PC-9 (cell line): ENCODE results near the gene RADIL. TPM values are rescaled to one million over a fixed set of nuclear protein-coding genes. Genes with fewer than 3 reads are reported as not detected.

Source experiments
- BruUV-seq: library from RNA; stranded (reverse); fragments of 400-500 nt; replicated peaks from 2 replicates; lab custom pipeline; 2021; lab: Mats Ljungman, UMichigan
- CTCF ChIA-PET: fragments of 300-600 bp; sonication (Branson Sonifier 250); formaldehyde crosslinking; loops from one replicate; lab custom pipeline; 2022; ENCODE audit warnings: antibody characterized with exemption; lab: Charles Lee
- POLR2A ChIA-PET: fragments of 300-600 bp; sonication (Branson Sonifier 250); formaldehyde crosslinking; loops from one replicate; lab custom pipeline; 2022; ENCODE audit warnings: antibody characterized with exemption; ENCODE audit not compliant: unreplicated experiment; lab: Charles Lee
- DNase-seq, 2 experiments: peaks; one replicate each; pipeline versions ENCODE4 v3.0.0 to v3.0.0-alpha.2; 2015 to 2022; ENCODE audit warnings: mixed read lengths in 1 of 2
- H2AFZ ChIP-seq: fragments of 200-600 bp; sonication (generic); 2 replicates; pipeline ENCODE4 v1.8.1; 2017; ENCODE audit warnings: antibody characterized with exemption
- H3F3A ChIP-seq: fragments of 200-600 bp; sonication (generic); 2 replicates; pipeline ENCODE4 v1.8.1; 2017; ENCODE audit warnings: antibody characterized with exemption, mild to moderate bottlenecking, low read depth; ENCODE audit not compliant: insufficient read depth
- H3K27ac ChIP-seq: fragments of 200-600 bp; sonication (generic); 2 replicates; pipeline ENCODE4 v1.6.1; 2016; ENCODE audit warnings: mixed run types
- H3K27me3 ChIP-seq: fragments of 200-600 bp; sonication (generic); 2 replicates; pipeline ENCODE4 v1.6.1; 2016; ENCODE audit warnings: low read depth, mixed run types; ENCODE audit not compliant: insufficient read depth
- H3K36me3 ChIP-seq: fragments of 200-600 bp; sonication (generic); 2 replicates; pipeline ENCODE4 v1.6.1; 2016; ENCODE audit warnings: low read depth, mixed run types
- H3K4me1 ChIP-seq: fragments of 200-600 bp; sonication (generic); replicated peaks from 2 replicates; pipeline ENCODE4 v1.6.1; 2016; ENCODE audit warnings: mixed run types; ENCODE audit not compliant: insufficient read depth
- H3K4me2 ChIP-seq: fragments of 200-600 bp; sonication (generic); 2 replicates; pipeline ENCODE4 v1.6.1; 2017; ENCODE audit warnings: mixed run types
- H3K4me3 ChIP-seq: fragments of 200-600 bp; sonication (generic); 2 replicates; pipeline ENCODE4 v1.6.1; 2016; ENCODE audit warnings: mixed run types
- H3K79me2 ChIP-seq: fragments of 200-600 bp; sonication (generic); 2 replicates; pipeline ENCODE4 v1.6.1; 2017; ENCODE audit warnings: low read depth, mixed run types
- H3K9me2 ChIP-seq: fragments of 200-600 bp; sonication (generic); 2 replicates; pipeline ENCODE4 v1.8.1; 2017; ENCODE audit warnings: mild to moderate bottlenecking; ENCODE audit not compliant: insufficient read depth
- H3K9me3 ChIP-seq: fragments of 200-600 bp; sonication (generic); 2 replicates; pipeline ENCODE4 v1.8.1; 2016; ENCODE audit warnings: low read depth; ENCODE audit not compliant: insufficient read depth
- H4K20me1 ChIP-seq: fragments of 200-600 bp; sonication (generic); 2 replicates; pipeline ENCODE4 v1.8.1; 2017; ENCODE audit not compliant: insufficient read depth
- EZH2 ChIP-seq: fragments of 200-600 bp; sonication (generic); IDR thresholded peaks from 2 replicates; pipeline ENCODE4 v1.8.0; 2017; ENCODE audit warnings: antibody characterized with exemption, low read depth
- intact Hi-C: fragments of 100-400 bp; cut with micrococcal nuclease; formaldehyde crosslinking; loops from one replicate; pipeline ENCODE4 v1.10.0; 2022; ENCODE audit not compliant: unreplicated experiment
- total RNA-seq: library from RNA; stranded (reverse); gene quantifications from 2 replicates; pipeline ENCODE4 v1.2.3, GENCODE V29; 2021
- TF ChIP-seq, protein P1 (sequence below): fragments of 200-600 bp; sonication (generic); conservative IDR thresholded peaks from 2 replicates; pipeline ENCODE4 v1.6.1; 2017; ENCODE audit warnings: mixed run types, antibody characterized with exemption, mild to moderate bottlenecking, moderate library complexity

The RADIL gene
- total RNA-seq, 1 experiment from 2014 or later, result 0.35 TPM

DNA sequence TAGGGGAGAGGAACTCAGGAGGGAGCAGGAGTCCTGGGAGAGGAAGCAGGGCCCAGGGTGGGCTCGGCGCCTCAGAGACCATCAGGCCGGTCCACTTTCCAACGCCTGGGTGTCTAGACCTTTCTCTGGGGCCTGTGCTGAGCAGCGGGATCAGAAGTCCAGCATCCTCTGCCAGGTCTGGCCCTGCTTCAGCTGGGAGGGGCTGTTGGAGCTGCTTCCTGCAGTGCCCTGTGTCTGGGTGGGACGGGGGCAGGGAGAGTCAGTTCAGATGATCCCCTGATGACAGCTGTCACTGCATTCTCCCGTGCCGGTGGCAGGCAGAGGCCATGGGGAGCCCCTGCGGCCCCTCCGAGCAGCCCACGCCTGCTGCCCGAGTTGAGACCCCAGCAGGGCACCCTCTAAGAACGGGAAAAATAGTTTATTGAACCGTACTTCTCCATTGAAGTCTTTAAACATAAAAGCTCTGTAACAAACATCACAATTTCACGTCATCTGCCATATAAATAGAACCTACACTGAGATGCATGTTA, 84.7 kb downstream of the RADIL start:
- Histone ChIP-seq H3K4me2 (no peak overlapping the region), H3K4me3 (no peak overlapping the region), H4K20me1 (no peaks in the 10 kb centered on the region), H3K79me2 (no peaks in the 10 kb centered on the region), H3K36me3 (no peaks in the 10 kb centered on the region), H3F3A (peaks cover 11% of the 10 kb centered on the region; the same call in 1 of the 2 replicates), H3K9me2 (no peaks in the 10 kb centered on the region), H3K9me3 (no peaks in the 10 kb centered on the region), H2AFZ (no peak overlapping the region), H3K4me1 (peaks cover 7% of the 10 kb centered on the region; the same call in 1 of the 2 replicates), H3K27me3 (0 out of 2 replicates have a peak, but pooled peaks cover 1% of the 10 kb centered on the region), H3K27ac (no peak overlapping the region)
- POLR2A ChIA-PET, result no interaction called here
- intact Hi-C loops, result loop anchor here (1.0 kb wide), 1 partner anchor 287 kb away; no protein-coding TSS in a partner anchor
- TF ChIP-seq, protein P1, sequence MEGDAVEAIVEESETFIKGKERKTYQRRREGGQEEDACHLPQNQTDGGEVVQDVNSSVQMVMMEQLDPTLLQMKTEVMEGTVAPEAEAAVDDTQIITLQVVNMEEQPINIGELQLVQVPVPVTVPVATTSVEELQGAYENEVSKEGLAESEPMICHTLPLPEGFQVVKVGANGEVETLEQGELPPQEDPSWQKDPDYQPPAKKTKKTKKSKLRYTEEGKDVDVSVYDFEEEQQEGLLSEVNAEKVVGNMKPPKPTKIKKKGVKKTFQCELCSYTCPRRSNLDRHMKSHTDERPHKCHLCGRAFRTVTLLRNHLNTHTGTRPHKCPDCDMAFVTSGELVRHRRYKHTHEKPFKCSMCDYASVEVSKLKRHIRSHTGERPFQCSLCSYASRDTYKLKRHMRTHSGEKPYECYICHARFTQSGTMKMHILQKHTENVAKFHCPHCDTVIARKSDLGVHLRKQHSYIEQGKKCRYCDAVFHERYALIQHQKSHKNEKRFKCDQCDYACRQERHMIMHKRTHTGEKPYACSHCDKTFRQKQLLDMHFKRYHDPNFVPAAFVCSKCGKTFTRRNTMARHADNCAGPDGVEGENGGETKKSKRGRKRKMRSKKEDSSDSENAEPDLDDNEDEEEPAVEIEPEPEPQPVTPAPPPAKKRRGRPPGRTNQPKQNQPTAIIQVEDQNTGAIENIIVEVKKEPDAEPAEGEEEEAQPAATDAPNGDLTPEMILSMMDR, result no peak
- no peak for TF ChIP-seq EZH2
- no peak for DNase-seq
- CTCF ChIA-PET, result interaction anchor here (0.6 to 1.2 kb wide), 3 partner anchors 286 to 1526 kb away, joined by 3 to 4 read pairs (median 3); no protein-coding TSS in a partner anchor
- BruUV-seq, result no TSS peak

DNA sequence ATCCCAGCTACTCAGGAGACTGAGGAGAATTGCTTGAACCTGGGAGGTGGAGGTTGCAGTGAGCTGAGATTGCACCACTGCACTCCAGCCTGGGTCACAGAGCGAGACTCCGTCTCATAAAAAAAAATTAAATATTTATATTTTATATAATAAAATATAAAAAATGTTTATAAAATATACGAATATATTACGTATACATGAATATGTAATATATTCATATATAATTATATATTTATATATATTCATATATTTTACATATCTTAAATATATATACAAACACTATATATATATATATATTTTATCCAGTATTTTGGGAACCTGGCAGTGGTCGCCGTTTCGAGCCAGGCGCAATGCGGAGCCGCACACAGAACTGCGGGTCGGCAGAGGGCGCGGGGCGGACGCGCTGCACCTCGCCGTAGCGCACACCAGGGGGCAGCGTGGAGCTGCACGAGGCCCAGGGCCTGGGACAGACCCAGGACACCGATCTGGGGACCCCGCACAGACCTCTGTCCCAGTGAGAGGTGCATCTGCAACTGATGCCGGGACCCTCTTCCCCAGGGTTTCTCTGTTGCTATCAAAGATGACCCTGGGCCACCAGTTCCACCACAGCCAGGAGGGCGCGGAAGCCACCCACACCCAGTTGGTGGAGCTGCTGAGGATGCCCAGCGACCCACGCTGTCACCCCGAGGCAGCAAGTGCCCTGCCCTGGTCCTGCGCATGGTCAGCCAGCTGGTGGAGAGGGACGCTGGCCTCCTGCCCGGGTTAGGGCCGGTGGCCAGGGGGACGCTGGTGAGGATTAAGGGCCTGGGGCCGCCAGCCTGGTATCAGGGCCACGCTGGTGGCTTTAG, 85.4 kb downstream of the RADIL start:
- Histone ChIP-seq H3K9me2 (no peaks in the 10 kb centered on the region), H3K79me2 (no peaks in the 10 kb centered on the region), H3K4me2 (no peak overlapping the region), H3K27ac (no peak overlapping the region), H3K36me3 (no peaks in the 10 kb centered on the region), H2AFZ (no peak overlapping the region), H3K4me3 (no peak overlapping the region), H3K27me3 (no peaks in the 10 kb centered on the region), H3F3A (peaks cover 11% of the 10 kb centered on the region; the same call in 1 of the 2 replicates), H3K9me3 (no peaks in the 10 kb centered on the region), H3K4me1 (peaks cover 7% of the 10 kb centered on the region; the same call in 1 of the 2 replicates), H4K20me1 (no peaks in the 10 kb centered on the region)
- CTCF ChIA-PET, result interaction anchor here (0.7 to 1.2 kb wide), 2 partner anchors 287 to 1526 kb away, joined by 3 to 4 read pairs; no protein-coding TSS in a partner anchor
- peak in 1 of 2 experiments; percentile 62 for DNase-seq
- intact Hi-C loops, result loop anchor here (1.0 kb wide), 1 partner anchor 287 kb away; no protein-coding TSS in a partner anchor
- POLR2A ChIA-PET, result interaction anchor here (0.6 kb wide), 1 partner anchor 25 kb away, joined by 3 read pairs; no protein-coding TSS in a partner anchor
- no peak for TF ChIP-seq EZH2
- TF ChIP-seq, protein P1, result peak; percentile 67
- BruUV-seq, result no TSS peak

DNA sequence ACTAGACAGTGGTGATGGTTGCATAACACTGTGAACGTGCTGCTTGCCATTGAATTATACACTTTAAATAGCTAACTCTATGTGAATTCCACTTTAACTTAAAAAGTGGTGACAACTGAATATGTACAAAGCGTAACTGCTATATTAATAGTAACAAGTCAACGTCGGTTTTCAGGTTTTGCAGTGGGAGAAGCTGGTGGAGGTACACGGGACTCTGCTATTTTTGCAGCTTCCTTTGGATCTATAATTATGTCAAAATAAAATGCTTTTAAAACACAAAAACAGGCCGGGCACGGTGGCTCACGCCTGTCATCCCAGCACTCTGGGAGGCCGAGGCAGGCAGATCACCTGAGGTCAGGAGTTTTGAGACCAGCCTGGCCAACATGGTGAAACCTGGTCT, 87.1 kb downstream of the RADIL start:
- no peaks in the 10 kb centered on the region for H3K9me3 ChIP-seq
- peaks cover 7% of the 10 kb centered on the region; the same call in 1 of the 2 replicates for H3K4me1 ChIP-seq
- BruUV-seq, result no TSS peak
- no peak for DNase-seq
- H3K4me3 ChIP-seq, result no peak overlapping the region
- ChIA-PET POLR2A (interaction anchor here (0.5 to 0.6 kb wide), 2 partner anchors 121 to 426 kb away, joined by 5 to 7 read pairs; no protein-coding TSS in a partner anchor), CTCF (no interaction called here)
- H2AFZ ChIP-seq, result no peak overlapping the region
- H3F3A ChIP-seq, result peaks cover 11% of the 10 kb centered on the region; the same call in 1 of the 2 replicates
- no peak overlapping the region for H3K27ac ChIP-seq
- H3K9me2 ChIP-seq, result no peaks in the 10 kb centered on the region
- no peaks in the 10 kb centered on the region for H3K79me2 ChIP-seq
- no peak for TF ChIP-seq EZH2
- TF ChIP-seq, protein P1, result no peak
- no peaks in the 10 kb centered on the region for H3K36me3 ChIP-seq
- peaks cover 2% of the 10 kb centered on the region; the same call in 1 of the 2 replicates for H4K20me1 ChIP-seq
- intact Hi-C loops, result no loop called here
- H3K27me3 ChIP-seq, result no peaks in the 10 kb centered on the region
- H3K4me2 ChIP-seq, result no peak overlapping the region
